Keratinocyte (primary cell): Measurements from ENCODE around the gene UFD1. TPM values are rescaled to one million over a fixed set of nuclear protein-coding genes. Genes with fewer than 3 reads are reported as not detected.
A peak's percentile ranks its signal among the peaks of the same experiment; 100 is the strongest.

Experiments
- DNase-seq: peaks from one replicate; pipeline ENCODE4 v3.0.0-alpha.2; 2011; ENCODE audit warnings: low read depth, missing footprints, low spot score
- FAIRE-seq: peaks from 2 replicates; lab custom pipeline; 2011; peaks lifted over from hg19 to GRCh38; lab: Jason Lieb, UNC
- H2AFZ ChIP-seq: 2 replicates; pipeline ENCODE4 v1.6.0; 2012; ENCODE audit warnings: low read length, control low read depth, inconsistent platforms; ENCODE audit not compliant: control insufficient read depth
- H3K27ac ChIP-seq: 2 replicates; pipeline ENCODE4 v1.5.1; 2011; ENCODE audit warnings: low read length; ENCODE audit not compliant: control insufficient read depth, insufficient read depth
- H3K27me3 ChIP-seq: 3 replicates; pipeline ENCODE4 v1.6.0; 2011; ENCODE audit warnings: low read length; ENCODE audit not compliant: control insufficient read depth, insufficient read depth; ENCODE audit errors: extremely low read depth
- H3K36me3 ChIP-seq, 2 experiments: 2 replicates in 1 of 2; 3 replicates in 1 of 2; pipeline ENCODE4 v1.5.1; 2011; ENCODE audit warnings: low read length in 2 of 2, mild to moderate bottlenecking in 1 of 2; ENCODE audit not compliant: control insufficient read depth in 2 of 2, insufficient read depth in 2 of 2; ENCODE audit errors: extremely low read depth in 1 of 2
- H3K4me1 ChIP-seq: 3 replicates; pipeline ENCODE4 v1.5.1; 2011; ENCODE audit warnings: low read length; ENCODE audit not compliant: control insufficient read depth, insufficient read depth; ENCODE audit errors: extremely low read depth
- H3K4me2 ChIP-seq: 3 replicates; pipeline ENCODE4 v1.6.0; 2011; ENCODE audit warnings: low read depth, low read length; ENCODE audit not compliant: control insufficient read depth, insufficient read depth; ENCODE audit errors: extremely low read depth
- H3K4me3 ChIP-seq, 3 experiments: fragments of 200-600 bp in 1 of 3; sonication (generic) in 1 of 3; 2 replicates in 2 of 3; 3 replicates in 1 of 3; pipeline ENCODE4 v1.5.1; 2011 to 2016; ENCODE audit warnings: low read length in 3 of 3, mild to moderate bottlenecking in 3 of 3, control low read depth in 2 of 3, inconsistent platforms in 1 of 3, low read depth in 1 of 3, mixed read lengths in 1 of 3, mixed run types in 1 of 3, moderate library complexity in 1 of 3; ENCODE audit not compliant: control insufficient read depth in 2 of 3, insufficient read depth in 2 of 3; ENCODE audit errors: extremely low read depth in 1 of 3
- H3K79me2 ChIP-seq: 2 replicates; pipeline ENCODE4 v1.6.0; 2012; ENCODE audit warnings: low read length; ENCODE audit not compliant: control insufficient read depth, insufficient read depth
- H3K9ac ChIP-seq: 3 replicates; pipeline ENCODE4 v1.6.0; 2011; ENCODE audit warnings: low read length; ENCODE audit not compliant: control insufficient read depth, insufficient read depth; ENCODE audit errors: extremely low read depth
- H3K9me1 ChIP-seq: 3 replicates; pipeline ENCODE4 v1.6.0; 2011; ENCODE audit warnings: low read length; ENCODE audit not compliant: control insufficient read depth, insufficient read depth; ENCODE audit errors: extremely low read depth
- H3K9me3 ChIP-seq: 2 replicates; pipeline ENCODE4 v1.5.1; 2012; ENCODE audit warnings: low read depth, low read length; ENCODE audit not compliant: control insufficient read depth
- H4K20me1 ChIP-seq: 3 replicates; pipeline ENCODE4 v1.6.0; 2011; ENCODE audit warnings: low read length; ENCODE audit not compliant: control insufficient read depth, insufficient read depth; ENCODE audit errors: extremely low read depth
- CTCF ChIP-seq, 3 experiments: IDR thresholded peaks in 1 of 3; conservative IDR thresholded peaks in 1 of 3; optimal IDR thresholded peaks in 1 of 3; 2 replicates in 2 of 3; 3 replicates in 1 of 3; pipeline versions ENCODE3 to v1.5.1; 2011; ENCODE audit warnings: low read length in 3 of 3, mild to moderate bottlenecking in 3 of 3, moderate library complexity in 2 of 3, control low read depth in 1 of 3, inconsistent platforms in 1 of 3; ENCODE audit not compliant: insufficient read depth in 2 of 3; ENCODE audit errors: extremely low read depth in 1 of 3
- EZH2 ChIP-seq: IDR thresholded peaks from one replicate; pipeline ENCODE4 v1.6.1; 2012; ENCODE audit warnings: inconsistent platforms, mild to moderate bottlenecking, low read length, moderate library complexity
- dilution Hi-C: fragments of 300-500 bp; cut with MboI; formaldehyde crosslinking; loops from one replicate; pipeline ENCODE4 v1.7.0; 2020; ENCODE audit warnings: low sequenced_read_pairs; ENCODE audit not compliant: extremely low pct_ligation_motif_present
- polyA plus RNA-seq, 5 experiments: library from polyadenylated mRNA; depleted of rRNA in 3 of 5; stranded (reverse) in 3 of 5; stranded (forward) in 1 of 5; unstranded in 1 of 5; fragments of >200 nt; gene quantifications; 1 replicate in 1 of 5; 2 replicates in 3 of 5; 3 replicates in 1 of 5; pipeline versions ENCODE4 v1.2.1 to v1.2.3, GENCODE V29; 2011 to 2012; ENCODE audit warnings: missing spikeins in 2 of 5, low read depth in 1 of 5, low replicate concordance in 1 of 5

Gene UFD1
- polyA plus RNA-seq, 1 donor (not counting 4 experiments of a cell fraction or from before 2014, with no cell fraction given), result 145 TPM

- FAIRE-seq (no peak), DNase-seq (no peak)
- TF ChIP-seq EZH2, result no peak
- peak; percentile 14 to 35 (median 25) for TF ChIP-seq CTCF (optimal IDR thresholded peaks at IDR 0.05 in 1 of 3, IDR thresholded peaks at IDR 0.05 in 1 of 3, conservative IDR thresholded peaks at IDR 0.05 in 1 of 3; ENCODE audit: extremely low read depth in 1 of 3, insufficient read depth in 2 of 3, low read length in 3 of 3)
- peaks cover 51% of the 10 kb centered on the region for H3K79me2 ChIP-seq
- dilution Hi-C loops, result no loop called here
- no peak overlapping the region for H3K4me2 ChIP-seq
- peaks cover 6% of the 10 kb centered on the region for H4K20me1 ChIP-seq
- no peaks in the 10 kb centered on the region for H3K27me3 ChIP-seq
- peaks cover 39 to 41% of the 10 kb centered on the region in 2 experiments for H3K36me3 ChIP-seq
- H3K9me1 ChIP-seq, result peaks cover 2% of the 10 kb centered on the region
- H3K9ac ChIP-seq, result no peak overlapping the region
- peaks cover 25% of the 10 kb centered on the region for H3K4me1 ChIP-seq
- no peak overlapping the region for H3K4me3 ChIP-seq
- no peaks in the 10 kb centered on the region for H3K9me3 ChIP-seq
- H2AFZ ChIP-seq, result no peak overlapping the region
- no peak overlapping the region for H3K27ac ChIP-seq
Measured at GRCh38 chr22:19473578-19473977, 5.4 kb downstream of the UFD1 start.

- no peak overlapping the region for H2AFZ ChIP-seq
- dilution Hi-C loops, result no loop called here
- H3K79me2 ChIP-seq, result peaks cover 38% of the 10 kb centered on the region
- no peak for FAIRE-seq
- peaks cover 3% of the 10 kb centered on the region for H4K20me1 ChIP-seq
- H3K4me1 ChIP-seq, result peaks cover 16% of the 10 kb centered on the region
- H3K4me2 ChIP-seq, result no peak overlapping the region
- no peak overlapping the region for H3K4me3 ChIP-seq
- H3K9me3 ChIP-seq, result no peaks in the 10 kb centered on the region
- H3K27ac ChIP-seq, result no peak overlapping the region
- DNase-seq, result no peak
- no peak overlapping the region for H3K9ac ChIP-seq
- peaks cover 51 to 52% of the 10 kb centered on the region in 2 experiments for H3K36me3 ChIP-seq
- H3K27me3 ChIP-seq, result no peaks in the 10 kb centered on the region
- H3K9me1 ChIP-seq, result peaks cover 2% of the 10 kb centered on the region
- no peak for TF ChIP-seq CTCF (optimal IDR thresholded peaks at IDR 0.05 in 1 of 3, IDR thresholded peaks at IDR 0.05 in 1 of 3, conservative IDR thresholded peaks at IDR 0.05 in 1 of 3; ENCODE audit: extremely low read depth in 1 of 3, insufficient read depth in 2 of 3, low read length in 3 of 3)
- no peak for TF ChIP-seq EZH2
Measured at GRCh38 chr22:19472233-19472632, 6.8 kb downstream of the UFD1 start.
